GM21619 (cell line): ENCODE results near the gene AGTRAP.

Experiments
- ATAC-seq: cut with Tn5 transposase; IDR thresholded peaks from one replicate; pipeline ENCODE4 v1.9.1; 2021; ENCODE audit not compliant: unreplicated experiment

The AGTRAP gene

GRCh38 chr1:11735854-11736745, at the start of gene AGTRAP:
TSS of gene AGTRAP (plus strand) at chr1:11736136. CDS start at chr1:11736209, 73 bp downstream.
- ATAC-seq, result peak; percentile 58

- no peak for ATAC-seq
These were observed 47.4 kb upstream of the AGTRAP start for GRCh38 chr1:11688506-11688905.

GRCh38 chr1:11690397-11691301, 45.3 kb upstream of the AGTRAP start:
- ATAC-seq, result no peak

GRCh38 chr1:11691302-11691914, 44.5 kb upstream of the AGTRAP start, which contains the start of gene DRAXIN:
TSS of gene DRAXIN (plus strand) at chr1:11691710. CDS start at chr1:11706259, 14,549 bp downstream.
- ATAC-seq, result no peak

GRCh38 chr1:11691928-11692711, 43.8 kb upstream of the AGTRAP start:
- ATAC-seq, result no peak

- ATAC-seq, result no peak
These were observed 42.8 kb upstream of the AGTRAP start for GRCh38 chr1:11693024-11693590.

- ATAC-seq, result no peak
These were observed 42.0 kb upstream of the AGTRAP start for GRCh38 chr1:11693917-11694316.

- no peak for ATAC-seq
These were observed 40.1 kb upstream of the AGTRAP start for GRCh38 chr1:11695861-11696260.

DNA sequence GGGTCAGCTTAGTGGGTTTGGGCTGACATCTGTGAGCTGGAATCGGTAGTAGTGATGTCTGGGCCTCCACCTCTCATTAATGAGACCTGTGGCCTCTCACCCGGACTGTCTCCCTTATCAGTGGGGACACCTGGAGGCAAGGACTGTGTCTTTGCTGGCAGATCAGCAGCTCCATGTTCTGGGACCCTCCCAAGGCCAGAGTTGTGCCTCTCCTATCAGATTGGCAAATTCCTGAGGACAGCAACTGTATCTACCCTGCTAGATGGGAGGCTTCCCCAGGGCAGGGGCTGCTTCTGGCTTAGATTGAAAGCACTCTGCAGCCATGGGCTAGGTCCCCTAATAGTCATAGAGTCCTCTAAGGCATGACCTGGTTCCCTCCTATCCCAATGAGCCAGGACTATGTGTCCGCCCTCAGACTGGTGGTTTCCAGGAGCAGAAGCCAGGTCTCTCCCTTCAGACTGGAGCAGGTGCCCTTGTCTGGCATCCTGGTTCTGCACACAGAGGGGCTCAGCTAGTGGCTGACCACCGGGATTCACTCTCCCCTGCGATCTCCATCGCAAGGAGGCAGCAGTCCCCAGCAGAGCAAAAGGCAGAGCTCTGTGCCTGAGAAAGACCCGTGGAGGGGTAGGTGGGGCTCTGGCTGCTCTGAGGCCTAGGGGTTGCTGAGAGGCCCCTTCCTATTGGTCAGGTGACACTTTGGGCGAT, 38.6 kb upstream of the AGTRAP start:
- no peak for ATAC-seq

- ATAC-seq, result no peak
These were observed 38.1 kb upstream of the AGTRAP start for GRCh38 chr1:11697893-11698210.

- no peak for ATAC-seq
These were observed 35.1 kb upstream of the AGTRAP start for GRCh38 chr1:11700601-11701467.

- no peak for ATAC-seq
These were observed 34.4 kb upstream of the AGTRAP start for GRCh38 chr1:11701551-11701961.

GRCh38 chr1:11701981-11702803, 33.7 kb upstream of the AGTRAP start:
- no peak for ATAC-seq

DNA sequence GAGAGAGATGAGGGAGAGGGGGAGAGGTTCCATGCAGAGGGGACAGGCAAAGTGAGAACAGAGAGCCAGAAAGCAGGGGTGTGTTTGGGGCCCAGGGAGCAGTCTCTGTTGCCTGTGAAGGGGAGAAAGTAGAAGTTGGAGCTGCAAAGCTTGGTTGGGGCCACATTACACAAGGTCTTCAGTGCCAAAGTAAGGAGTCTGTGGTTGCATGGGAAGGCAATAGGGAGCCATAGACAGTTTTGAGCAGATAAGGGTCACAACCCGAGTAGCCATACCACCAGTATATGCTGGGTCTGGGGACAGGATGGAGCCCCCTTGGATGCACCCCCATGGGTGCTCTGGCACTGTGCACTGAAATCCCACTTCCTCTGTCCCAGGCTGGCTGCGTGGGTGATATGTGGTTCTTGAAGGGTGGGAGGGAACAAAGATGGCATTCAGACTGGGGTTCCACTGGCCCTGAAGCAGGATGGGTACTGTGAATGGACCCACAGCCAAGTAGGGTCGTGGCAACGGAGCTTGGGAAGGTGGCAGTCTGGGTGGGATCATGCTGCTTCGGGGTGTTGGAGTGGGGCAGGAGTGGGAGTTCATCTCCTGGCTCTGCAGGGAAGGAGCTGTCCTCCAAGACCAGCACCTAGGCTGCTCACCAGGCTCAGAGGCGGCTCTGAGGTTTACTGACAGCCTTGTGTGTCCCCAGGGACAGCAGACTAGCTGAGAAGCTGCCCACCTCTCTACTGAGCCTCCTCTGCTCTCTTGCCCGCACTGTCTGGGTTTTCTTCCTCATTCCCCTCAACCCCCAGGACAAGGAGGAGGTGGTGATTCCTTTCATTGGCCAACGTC, 32.4 kb upstream of the AGTRAP start:
- ATAC-seq, result no peak

- ATAC-seq, result no peak
These were observed 31.8 kb upstream of the AGTRAP start for GRCh38 chr1:11704194-11704529.

DNA sequence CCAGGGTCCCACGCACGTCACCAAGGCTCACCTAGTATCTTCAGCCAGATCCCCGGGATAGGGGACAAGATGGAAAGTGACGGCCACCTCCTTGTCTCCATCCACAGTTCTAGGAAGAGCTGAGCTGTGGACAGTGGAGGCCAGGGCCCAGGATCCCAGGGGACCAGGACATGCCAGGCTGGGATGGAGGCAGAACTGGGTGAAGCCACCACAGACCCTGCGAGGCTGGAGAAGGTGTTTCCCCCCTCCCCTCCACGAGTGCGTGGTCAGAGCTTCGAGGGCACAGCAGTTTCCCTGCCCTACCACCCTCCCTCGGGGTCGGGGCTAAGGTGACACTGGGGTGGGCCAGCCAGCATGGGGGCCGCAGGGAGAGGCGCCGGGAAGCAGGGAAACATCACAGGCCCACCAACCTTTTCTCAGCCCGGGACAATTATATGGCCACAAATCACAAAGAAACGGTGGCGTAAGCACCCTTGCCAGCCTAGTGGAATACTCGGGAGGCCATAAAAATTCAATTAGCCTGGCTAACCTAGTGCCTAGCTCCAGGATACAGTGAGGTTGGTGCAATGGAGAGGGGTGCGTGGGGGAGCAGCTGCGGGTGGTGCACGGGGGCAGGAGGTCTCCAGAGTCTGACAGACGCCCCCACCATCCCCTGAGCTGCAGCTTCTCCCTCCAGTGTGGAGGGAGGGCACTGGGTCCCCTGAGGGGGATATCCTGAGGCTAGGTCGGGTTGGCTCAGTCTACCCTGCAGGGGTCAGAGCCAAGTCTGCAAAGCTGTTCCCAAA, 31.1 kb upstream of the AGTRAP start:
- ATAC-seq, result no peak
